Measurements from ENCODE around the gene ZNF211.

Gene ZNF211

GRCh38 chr19:57655443-57655842 is 22.5 kb downstream of the ZNF211 start:
- no peak for DNase-seq (ENCODE audit: low read depth in 2 of 2)

- DNase-seq (ENCODE audit: low read depth in 2 of 2), result no peak
Observed at GRCh38 chr19:57656346-57656745, 23.4 kb downstream of the ZNF211 start.

DNA sequence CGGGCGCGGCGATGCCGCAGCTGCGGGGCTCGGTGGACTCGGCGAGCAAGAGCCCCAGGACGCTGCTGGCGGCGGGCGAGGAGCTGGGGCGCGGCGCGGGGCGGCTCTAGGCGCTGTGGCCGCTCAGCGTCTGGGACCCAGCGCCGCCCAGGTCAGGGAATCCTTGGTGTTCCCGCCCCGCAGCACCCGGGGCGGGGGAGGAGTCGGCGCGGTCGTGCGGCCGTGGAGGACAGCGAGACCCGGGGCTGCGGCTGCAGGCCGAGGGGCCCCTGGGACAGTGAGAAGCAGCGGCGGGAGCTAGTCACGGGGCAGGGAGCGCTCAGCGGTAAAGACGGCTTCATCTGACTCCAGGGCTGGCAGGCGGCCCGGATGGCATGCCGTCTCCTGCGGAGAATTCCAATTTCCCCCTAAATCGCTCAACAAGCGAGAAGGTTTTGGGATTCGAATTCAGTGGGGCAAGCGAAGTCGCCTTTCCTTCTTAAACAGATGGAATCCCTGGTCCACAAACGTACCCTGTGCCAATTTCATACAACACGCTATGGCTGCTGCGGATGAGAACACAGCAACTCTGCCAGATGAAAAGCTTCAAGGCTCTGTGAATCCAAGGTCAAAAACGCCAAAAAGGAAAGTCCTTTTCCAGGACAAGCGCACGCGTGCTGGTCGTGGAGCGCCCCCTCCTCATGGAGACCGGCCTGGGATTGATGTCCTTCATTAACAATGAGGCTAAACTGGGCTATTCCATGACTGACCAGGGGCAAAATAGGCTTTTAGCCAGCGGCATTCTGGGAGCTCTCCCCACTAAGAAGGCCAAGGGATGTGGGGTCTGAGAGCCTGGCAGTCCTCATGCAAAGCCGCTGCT is 31.5 kb downstream of the ZNF211 start:
- no peak for DNase-seq (ENCODE audit: low read depth in 2 of 2)

- DNase-seq (ENCODE audit: low read depth in 2 of 2), result no peak
Observed at GRCh38 chr19:57665261-57665806, 32.4 kb downstream of the ZNF211 start.

GRCh38 chr19:57667228-57667627 is 34.3 kb downstream of the ZNF211 start:
- DNase-seq (ENCODE audit: low read depth in 2 of 2), result no peak

DNA sequence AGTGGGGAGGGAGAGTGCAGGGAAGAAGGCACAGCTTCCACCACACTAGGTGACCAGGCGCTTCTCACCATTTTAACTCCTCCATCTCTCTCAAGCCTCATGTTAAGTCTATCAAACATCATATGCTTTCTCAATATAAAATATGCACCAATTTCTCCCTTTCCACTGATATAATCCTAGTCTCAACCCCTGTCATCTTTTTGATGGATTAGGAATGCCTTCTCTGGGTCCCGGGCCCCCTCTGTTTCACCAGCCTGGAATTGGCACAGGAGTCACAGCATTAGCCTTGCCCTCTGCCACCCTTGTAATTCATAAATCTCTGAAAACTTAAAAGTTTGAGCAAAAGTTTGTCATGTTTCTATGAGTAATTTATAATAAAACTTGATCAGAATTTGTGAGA is 35.7 kb downstream of the ZNF211 start, which contains the start of gene ZSCAN4:
Gene ZSCAN4 (plus strand): TSS at position 301 of the 400 bp plus-strand sequence. CDS start 7,211 bp downstream, outside the sequence.
- DNase-seq (ENCODE audit: low read depth in 2 of 2), result no peak

DNA sequence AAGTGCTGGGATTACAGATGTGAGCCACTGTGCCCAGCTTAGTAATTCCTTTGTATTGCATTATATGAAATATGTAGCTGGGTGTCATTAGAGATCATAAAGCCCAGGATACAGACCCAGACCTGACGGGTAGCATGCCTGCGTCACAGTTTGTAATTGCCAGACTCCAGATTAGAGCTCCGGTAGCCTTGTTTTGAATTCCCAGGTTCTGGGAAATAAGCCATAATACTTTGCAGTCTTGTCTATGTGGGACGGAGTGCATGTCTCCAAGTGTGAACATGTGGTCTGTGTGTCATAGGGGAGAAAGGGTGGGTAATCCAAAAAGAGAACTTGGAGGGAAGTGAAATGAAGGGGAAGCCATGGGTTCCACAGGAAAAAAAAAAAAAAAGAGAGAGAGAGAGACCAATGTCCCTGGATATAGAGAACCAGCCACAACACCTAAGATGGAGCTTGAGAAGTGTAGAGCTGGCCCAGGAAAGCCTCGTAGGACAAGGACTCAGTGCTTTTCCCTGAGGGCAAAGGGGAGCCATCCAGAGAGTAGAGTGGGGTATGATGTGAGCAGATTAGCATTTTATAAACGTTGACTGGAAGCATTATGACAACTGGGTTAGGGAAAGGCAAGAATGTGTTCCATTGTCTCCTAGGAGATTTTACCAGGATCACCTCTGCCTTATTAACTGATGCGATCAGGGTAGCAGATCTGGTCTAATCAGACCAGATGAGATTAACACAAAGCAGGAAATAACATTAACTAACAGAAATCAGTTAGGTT is 38.3 kb downstream of the ZNF211 start:
- no peak for DNase-seq (ENCODE audit: low read depth in 2 of 2)

GRCh38 chr19:57672466-57672865 is 39.5 kb downstream of the ZNF211 start:
- DNase-seq (ENCODE audit: low read depth in 2 of 2), result no peak

- DNase-seq (ENCODE audit: low read depth in 2 of 2), result no peak
Observed at GRCh38 chr19:57675881-57676280, 42.9 kb downstream of the ZNF211 start.

DNA sequence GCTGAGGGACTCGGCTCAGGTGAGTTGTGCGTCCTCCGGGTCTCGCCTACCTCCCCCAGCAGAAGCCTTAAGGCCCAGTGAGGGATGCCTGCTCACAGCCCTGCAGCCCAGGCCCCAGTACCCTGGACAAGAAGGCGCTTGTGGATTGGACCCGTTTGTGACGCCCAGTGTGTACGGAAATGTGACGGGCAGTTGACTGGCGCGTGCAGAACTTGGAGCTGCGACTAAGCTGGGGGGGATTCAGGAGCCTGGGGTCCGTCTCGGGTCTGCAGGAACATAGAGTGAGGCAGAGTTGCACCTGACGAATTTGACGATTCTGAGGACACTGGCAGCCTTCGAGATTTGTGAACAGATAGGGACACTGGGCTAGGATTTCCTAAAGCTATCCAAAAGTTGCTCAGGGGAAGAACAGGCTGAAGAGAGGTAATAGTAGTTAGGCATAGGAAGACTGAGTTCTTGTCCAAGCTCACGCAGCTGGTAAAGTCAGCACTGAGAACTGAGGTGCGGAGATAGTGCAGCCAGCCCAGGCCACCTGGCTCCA is 49.3 kb downstream of the ZNF211 start:
- DNase-seq (ENCODE audit: low read depth in 2 of 2), result no peak

DNA sequence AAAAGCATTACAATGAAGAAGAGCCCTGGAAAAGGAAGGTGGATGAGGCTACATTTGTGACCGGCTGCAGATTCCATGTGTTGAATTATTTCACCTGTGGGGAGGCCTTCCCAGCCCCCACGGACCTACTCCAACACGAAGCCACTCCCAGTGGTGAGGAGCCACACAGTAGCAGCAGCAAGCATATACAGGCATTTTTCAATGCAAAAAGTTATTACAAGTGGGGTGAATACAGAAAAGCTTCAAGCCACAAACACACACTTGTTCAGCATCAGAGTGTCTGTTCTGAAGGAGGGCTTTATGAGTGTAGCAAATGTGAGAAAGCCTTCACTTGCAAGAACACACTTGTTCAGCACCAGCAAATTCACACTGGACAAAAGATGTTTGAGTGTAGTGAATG is 53.8 kb downstream of the ZNF211 start:
- no peak for DNase-seq (ENCODE audit: low read depth in 2 of 2)

- DNase-seq (ENCODE audit: low read depth in 2 of 2), result no peak
Observed at GRCh38 chr19:57687363-57688010, 54.5 kb downstream of the ZNF211 start.

- DNase-seq (ENCODE audit: low read depth in 2 of 2), result no peak
Observed at GRCh38 chr19:57688011-57688763, 55.2 kb downstream of the ZNF211 start.

- no peak for DNase-seq (ENCODE audit: low read depth in 2 of 2)
Observed at GRCh38 chr19:57689750-57690149, 56.8 kb downstream of the ZNF211 start.
